ENCODE data around the gene EIF4B.

GRCh38 chr12:53076461-53076860 lies 70.2 kb downstream of the EIF4B start:
- no peak for TF ChIP-seq ZNF70 (CRISPR knock-in tag; IDR thresholded peaks at IDR 0.05)
- no peak for TF ChIP-seq ZC3H10 (CRISPR knock-in tag; IDR thresholded peaks at IDR 0.05)
- no peak for TF ChIP-seq ESRRG (CRISPR knock-in tag; IDR thresholded peaks at IDR 0.05)

Measured in SK-N-SH treated with all-trans-retinoic acid at 6 μM for 48 hours (cell line).